Stimulated activated CD4-positive, alpha-beta T cell treated with anti-CD3 and anti-CD28 coated beads, Interleukin-1b, Interleukin-23, amount 100 ng/mL, for 24 hours (primary cell): ENCODE results near the gene PRPSAP2.

Experiments
- DNase-seq, 4 experiments: peaks; one replicate each; pipeline ENCODE4 v3.0.0-alpha.2; 2020; ENCODE audit warnings: low read depth in 4 of 4, low spot score in 1 of 4

Gene PRPSAP2

DNA sequence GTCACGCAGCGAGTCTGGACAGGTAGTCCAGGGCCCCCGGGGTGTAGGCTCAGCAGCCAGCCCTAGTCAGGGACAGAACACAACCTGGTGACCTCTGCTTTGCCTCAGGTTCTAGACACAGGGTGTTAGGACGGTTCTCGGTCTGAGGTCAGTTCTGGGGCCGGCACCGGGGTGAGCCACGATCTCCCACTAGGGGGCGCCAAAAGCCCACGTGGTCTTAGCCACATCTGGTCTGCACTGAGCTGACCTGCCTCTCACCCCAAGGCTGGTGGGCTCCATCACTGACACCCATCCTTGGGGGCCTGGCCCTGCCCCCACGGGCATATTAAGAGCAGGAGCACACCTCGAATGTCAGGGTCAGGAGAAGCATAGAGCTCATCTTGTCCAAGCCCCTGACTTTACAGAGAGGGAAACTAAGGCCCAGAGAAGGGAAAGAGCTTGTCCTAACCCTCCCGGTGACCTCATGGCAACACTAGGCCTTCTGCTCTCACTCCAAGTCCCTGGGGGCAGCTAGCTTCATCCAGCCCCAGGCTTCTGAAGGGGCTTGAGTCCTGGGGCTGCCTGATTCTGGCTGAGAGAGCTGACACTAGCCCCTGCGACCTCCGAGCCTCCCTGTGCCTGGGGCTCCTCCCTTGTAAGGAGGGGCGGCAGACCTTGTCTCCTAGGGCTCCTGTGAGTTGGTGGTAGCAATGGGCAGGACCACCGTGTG lies 103.0 kb downstream of the PRPSAP2 start:
- peak; percentile 67 to 80 (median 73) for DNase-seq

DNA sequence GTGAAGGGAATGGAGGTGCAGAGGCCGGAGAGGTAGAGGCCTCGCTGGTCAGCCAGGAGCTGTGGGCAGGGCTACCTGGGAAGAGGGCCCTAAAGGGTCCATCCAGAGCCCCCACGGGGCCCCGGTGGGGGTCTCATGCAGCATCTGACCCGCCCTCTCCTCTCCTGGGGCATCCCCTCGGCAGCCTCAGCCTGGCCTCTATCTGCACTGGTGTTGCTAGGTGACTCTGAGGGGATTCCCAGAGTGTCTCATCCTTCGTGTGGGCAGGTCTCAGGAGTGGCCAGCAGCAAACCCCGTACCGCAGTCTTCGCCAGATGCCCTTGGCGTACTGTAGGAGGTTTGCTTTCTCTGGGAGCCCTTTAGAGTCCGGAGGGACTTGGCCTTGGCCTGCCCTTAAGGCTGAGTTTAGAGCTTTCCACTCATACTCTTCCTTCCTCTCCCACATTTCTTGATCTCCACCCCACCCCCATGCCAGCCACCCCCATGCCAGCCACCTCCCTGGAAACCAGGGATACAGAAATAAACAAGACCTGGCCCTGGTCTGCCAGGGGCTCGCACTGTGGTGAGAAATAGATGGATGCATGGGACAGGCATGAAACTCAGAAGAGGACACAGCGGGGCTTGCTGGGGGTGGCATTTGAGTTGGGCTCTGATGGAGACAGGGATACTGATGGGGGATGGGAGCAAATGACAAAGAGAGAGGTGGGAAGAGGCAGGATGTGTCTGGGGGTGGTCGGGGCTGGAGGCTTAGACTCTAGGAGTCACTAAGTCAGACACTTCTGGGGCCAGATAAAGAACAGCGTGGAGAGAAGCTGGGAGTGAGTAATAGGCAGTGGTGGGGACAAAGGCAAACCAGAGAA lies 103.9 kb downstream of the PRPSAP2 start:
- no peak for DNase-seq

- no peak for DNase-seq
Measured at GRCh38 chr17:18962494-18962815, 104.5 kb downstream of the PRPSAP2 start.

GRCh38 chr17:18963126-18964017 lies 105.4 kb downstream of the PRPSAP2 start:
- no peak for DNase-seq

DNA sequence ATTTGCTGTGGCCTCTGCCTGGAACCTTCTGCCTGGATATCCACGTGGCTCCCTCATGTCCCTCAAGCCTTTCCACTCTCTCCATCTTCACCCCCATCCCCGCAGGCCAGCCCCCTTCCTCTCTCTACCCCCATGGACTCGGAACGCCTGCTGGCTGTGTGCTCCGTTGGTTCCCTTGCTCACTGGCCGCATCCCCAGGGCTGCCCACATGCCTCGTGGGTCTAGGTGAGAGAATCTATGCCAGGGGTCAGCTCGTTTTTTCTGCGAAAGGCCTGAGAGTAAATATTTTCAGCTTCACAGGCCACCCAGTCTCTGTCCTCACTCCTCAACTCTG lies 106.1 kb downstream of the PRPSAP2 start:
- no peak for DNase-seq

DNA sequence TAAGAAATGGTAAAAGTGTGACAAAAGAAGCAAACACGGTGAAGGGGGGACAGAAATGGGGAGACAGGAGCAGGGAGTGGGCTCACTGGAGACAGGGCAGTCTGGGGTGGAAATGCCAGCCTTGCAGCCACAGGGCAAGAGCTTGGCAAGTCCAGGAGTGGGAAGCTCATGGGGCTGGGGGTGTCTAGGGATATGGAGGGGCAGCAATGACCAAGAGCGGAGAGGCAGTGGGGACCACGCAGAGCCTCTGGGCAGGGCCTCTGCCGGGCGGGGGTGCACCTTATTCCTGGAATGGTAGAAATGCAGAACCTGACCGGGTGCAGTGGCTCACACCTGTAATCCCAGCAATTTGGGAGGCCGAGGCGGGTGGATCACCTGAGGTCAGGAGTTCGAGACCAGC lies 106.6 kb downstream of the PRPSAP2 start:
- DNase-seq: no peak

- no peak for DNase-seq
Measured at GRCh38 chr17:18965530-18966236, 107.8 kb downstream of the PRPSAP2 start.

- DNase-seq: no peak
Measured at GRCh38 chr17:18966831-18967624, 109.1 kb downstream of the PRPSAP2 start.

- DNase-seq: no peak
Measured at GRCh38 chr17:18967916-18968315, 110.0 kb downstream of the PRPSAP2 start.

DNA sequence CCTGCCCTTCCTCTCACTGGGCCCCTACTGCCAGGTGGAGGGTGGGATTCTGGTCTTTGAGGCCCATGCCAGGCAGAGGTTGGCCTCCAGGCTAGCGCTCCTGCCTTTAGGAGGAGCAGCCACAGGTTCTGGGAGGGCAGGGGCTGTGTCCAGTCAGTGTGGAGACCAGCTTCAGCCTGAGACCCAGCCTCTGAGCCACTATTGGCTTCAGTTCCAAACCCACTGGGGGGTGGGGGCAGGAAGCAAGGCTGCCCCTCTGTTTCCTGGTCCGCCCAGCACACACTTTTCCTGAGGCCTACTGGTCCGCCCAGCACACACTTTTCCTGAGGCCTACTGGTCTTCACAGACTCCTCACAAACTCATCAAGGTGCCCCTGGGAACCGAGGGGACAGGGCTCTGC lies 110.4 kb downstream of the PRPSAP2 start:
- no peak for DNase-seq

GRCh38 chr17:18968945-18969887 lies 111.3 kb downstream of the PRPSAP2 start:
- DNase-seq: no peak

DNA sequence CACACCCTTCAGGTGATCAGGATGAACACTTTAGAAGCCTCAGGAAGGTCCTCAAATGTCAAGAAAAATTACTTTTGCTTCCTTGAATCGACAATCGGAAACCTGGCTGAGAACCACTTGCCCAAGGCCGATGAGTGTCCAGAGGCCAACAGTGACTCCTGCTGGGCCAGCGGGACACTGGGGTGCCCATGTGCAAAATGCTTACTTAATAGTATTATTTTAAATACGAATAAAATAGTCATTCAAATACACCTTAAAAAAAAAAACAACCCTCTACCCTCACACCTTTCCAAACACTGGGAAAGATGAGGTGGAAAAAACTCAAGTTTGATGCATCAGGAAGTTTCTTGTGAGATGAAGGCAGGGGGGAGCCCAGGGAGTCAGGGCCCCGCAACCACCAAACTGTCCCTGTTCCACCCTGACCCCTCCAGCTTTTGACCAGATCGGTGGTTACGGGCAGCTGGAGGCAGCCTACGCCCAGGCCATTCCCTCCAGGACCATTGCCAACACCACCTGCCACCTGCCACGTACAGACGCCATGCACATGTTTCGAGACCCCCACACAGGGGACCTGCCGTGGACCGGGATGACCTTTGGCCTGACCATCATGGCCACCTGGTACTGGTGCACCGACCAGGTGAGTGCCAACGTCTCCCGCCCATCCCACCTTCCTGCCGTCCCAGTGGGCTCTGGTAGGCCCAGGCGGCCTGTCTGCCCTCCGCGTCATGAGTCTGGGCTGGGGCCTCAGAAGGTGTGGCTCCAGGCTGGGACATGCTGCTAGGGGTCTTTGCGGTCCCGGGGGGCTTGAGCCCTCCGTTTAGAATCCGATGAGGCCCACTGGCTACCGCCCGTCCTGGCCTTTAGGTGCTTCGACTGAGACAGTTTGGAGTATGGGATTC lies 112.9 kb downstream of the PRPSAP2 start:
- no peak for DNase-seq

- DNase-seq: no peak
Measured at GRCh38 chr17:18971801-18972200, 113.9 kb downstream of the PRPSAP2 start.

DNA sequence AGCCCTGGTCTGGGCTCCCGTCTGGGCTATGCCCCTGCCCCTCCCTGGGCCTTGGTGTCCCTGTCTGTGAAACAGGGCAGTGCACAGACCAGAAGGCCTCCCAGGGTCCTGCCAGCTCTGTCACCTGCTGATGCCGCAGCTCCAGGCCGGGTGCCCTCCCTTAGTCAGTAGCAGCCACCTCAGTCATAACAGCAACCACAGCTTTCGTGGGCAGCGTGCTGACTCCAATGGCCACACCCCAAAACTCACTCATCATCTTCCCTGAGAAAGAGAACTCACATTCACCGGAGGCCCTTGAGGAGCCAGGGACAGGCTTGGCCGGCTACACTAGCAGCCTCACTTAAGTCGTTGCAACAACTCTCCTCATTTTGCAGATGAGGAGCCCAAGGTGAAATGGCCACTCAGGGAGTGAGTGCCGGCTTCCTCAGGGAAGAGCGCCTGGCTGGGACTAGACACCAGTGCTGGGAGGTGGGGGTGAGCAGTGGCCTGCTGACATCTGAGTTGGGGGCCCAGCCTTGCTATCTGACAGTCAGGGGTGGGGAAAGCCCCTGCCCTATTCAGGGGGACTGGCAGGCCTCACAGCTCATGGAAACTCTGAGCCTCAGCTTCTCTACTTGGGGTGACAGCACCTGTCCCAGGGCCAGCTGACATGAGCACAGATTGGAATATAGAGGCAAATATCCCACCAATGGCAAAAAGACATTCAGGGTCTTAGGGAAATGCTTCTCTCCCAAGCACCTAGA lies 116.6 kb downstream of the PRPSAP2 start:
- DNase-seq: peak in 1 of 4 experiments; percentile 30

GRCh38 chr17:18975597-18975996 lies 117.7 kb downstream of the PRPSAP2 start:
- no peak for DNase-seq

GRCh38 chr17:18976201-18976600 lies 118.3 kb downstream of the PRPSAP2 start:
- DNase-seq: no peak

GRCh38 chr17:18977021-18977420 lies 119.1 kb downstream of the PRPSAP2 start:
- no peak for DNase-seq
